Activated CD8-positive, alpha-beta T cell treated with anti-CD3 and anti-CD28 coated beads for 36 hours (primary cell): Measurements from ENCODE around the gene FOXO1. TPM values are rescaled to one million over a fixed set of nuclear protein-coding genes. Genes with fewer than 3 reads are reported as not detected.

ENCODE experiments used
- ATAC-seq: fragments of 200-7000 bp; cut with Tn5 transposase; one replicate; pipeline ENCODE4 v1.10.0; 2021; ENCODE audit warnings: mild to moderate bottlenecking, moderate library complexity
- CTCF ChIA-PET: fragments of 350-600 bp; sonication (Branson Sonifier 250); formaldehyde crosslinking; loops from one replicate; lab custom pipeline; 2021; ENCODE audit warnings: antibody characterized with exemption; lab: Charles Lee
- POLR2A ChIA-PET: fragments of 350-600 bp; sonication (Branson Sonifier 250); formaldehyde crosslinking; loops from one replicate; lab custom pipeline; 2021; ENCODE audit warnings: antibody characterized with exemption; lab: Charles Lee
- DNase-seq: peaks from one replicate; pipeline ENCODE4 v3.0.0-alpha.2; 2020
- H3K27ac Mint-ChIP-seq: one replicate; pipeline ENCODE4 v1.8.0; 2021; ENCODE audit warnings: mild to moderate bottlenecking, mixed read lengths
- H3K27me3 Mint-ChIP-seq: one replicate; pipeline ENCODE4 v1.8.0; 2021; ENCODE audit warnings: mixed read lengths
- H3K36me3 Mint-ChIP-seq: one replicate; pipeline ENCODE4 v1.8.0; 2021; ENCODE audit warnings: low read depth, mixed read lengths
- H3K4me1 Mint-ChIP-seq: one replicate; pipeline ENCODE4 v1.8.0; 2021; ENCODE audit warnings: low read depth, mixed read lengths
- H3K4me3 Mint-ChIP-seq: one replicate; pipeline ENCODE4 v1.8.0; 2021; ENCODE audit warnings: mild to moderate bottlenecking, moderate library complexity, mixed read lengths
- H3K9me3 Mint-ChIP-seq: one replicate; pipeline ENCODE4 v1.8.0; 2021; ENCODE audit warnings: mixed read lengths
- intact Hi-C: fragments of 100-400 bp; cut with micrococcal nuclease; formaldehyde crosslinking; loops from one replicate; pipeline ENCODE4 v1.10.0; 2022
- total RNA-seq, 2 experiments: library from RNA; stranded (reverse); gene quantifications; one replicate each; pipeline ENCODE4 v1.2.3, GENCODE V29; 2021
- TF ChIP-seq, protein P1 (sequence below): fragments of 200-600 bp; IDR thresholded peaks from one replicate; pipeline ENCODE4 v1.8.0; 2022; ENCODE audit warnings: antibody characterized with exemption, mild to moderate bottlenecking

Gene FOXO1
- total RNA-seq, 2 experiments from 2014 or later: 30.6 to 30.8 TPM

DNA sequence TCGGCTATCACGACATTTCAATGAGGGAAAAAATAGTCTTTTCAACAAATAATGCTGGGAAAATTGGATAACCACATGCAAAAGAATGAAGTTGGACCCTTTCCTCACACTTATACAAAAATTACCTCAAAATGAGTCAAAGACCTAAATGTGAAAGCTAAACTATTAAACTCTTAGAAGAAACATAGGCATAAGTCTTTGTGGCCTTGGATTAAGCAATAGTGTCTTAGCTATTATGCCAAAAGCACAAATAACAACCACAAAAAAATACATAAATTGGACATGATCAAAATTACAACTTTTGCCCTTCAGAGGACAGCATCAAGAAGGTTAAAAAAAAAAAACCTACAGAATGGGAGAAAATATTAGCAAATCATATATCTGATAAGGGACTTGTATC is 156.6 kb downstream of the FOXO1 start:
- CTCF ChIA-PET: interaction anchor here (1.0 kb wide), 2 partner anchors 20 to 159 kb away, joined by 3 to 4 read pairs; no protein-coding TSS in a partner anchor

DNA sequence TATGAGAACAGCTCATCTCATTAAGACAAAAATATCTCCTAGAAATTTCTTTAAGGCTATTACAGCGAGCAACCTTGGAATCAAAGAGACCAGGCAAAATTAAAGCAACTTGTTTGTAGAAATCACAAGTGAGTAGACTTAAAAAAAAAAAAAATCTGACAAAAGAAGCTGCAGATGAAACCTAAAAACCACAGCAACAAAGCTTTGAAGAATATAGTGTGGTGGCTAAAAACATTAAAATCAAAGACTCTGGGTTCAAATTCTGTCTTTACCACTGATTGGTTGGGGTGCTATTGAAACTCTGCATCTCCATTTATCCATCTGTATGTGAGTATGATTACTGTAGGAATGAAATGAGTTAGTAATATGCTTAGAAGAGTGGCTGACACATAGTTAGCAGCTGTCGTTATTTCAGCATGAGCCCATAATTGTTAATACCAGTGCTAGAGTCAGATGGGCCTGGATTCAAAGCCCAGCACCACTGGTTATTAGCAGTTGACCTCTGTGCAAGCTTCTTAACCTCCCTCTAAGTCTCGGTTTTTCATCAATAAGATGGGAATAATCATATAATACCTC is 157.6 kb downstream of the FOXO1 start:
- POLR2A ChIA-PET: interaction anchor here (0.5 to 1.2 kb wide), 4 partner anchors 14 to 322 kb away, joined by 3 read pairs; no protein-coding TSS in a partner anchor

More for the DNA sequence above, 156.6 kb downstream of the FOXO1 start:
- Mint-ChIP-seq H3K4me3 (no peak overlapping the region), H3K36me3 (peaks cover 2% of the 10 kb centered on the region), H3K27me3 (no peaks in the 10 kb centered on the region), H3K9me3 (peaks cover 3% of the 10 kb centered on the region), H3K4me1 (peaks cover 69% of the 10 kb centered on the region), H3K27ac (no peak overlapping the region)
- POLR2A ChIA-PET: interaction anchor here (1.2 kb wide), 1 partner anchor 15 kb away, joined by 3 read pairs; no protein-coding TSS in a partner anchor
- DNase-seq (no peak), ATAC-seq (no peak)
- intact Hi-C loops: loop anchor here (10.0 kb wide), 1 partner anchor 445 kb away; no protein-coding TSS in a partner anchor
- TF ChIP-seq, protein P1, sequence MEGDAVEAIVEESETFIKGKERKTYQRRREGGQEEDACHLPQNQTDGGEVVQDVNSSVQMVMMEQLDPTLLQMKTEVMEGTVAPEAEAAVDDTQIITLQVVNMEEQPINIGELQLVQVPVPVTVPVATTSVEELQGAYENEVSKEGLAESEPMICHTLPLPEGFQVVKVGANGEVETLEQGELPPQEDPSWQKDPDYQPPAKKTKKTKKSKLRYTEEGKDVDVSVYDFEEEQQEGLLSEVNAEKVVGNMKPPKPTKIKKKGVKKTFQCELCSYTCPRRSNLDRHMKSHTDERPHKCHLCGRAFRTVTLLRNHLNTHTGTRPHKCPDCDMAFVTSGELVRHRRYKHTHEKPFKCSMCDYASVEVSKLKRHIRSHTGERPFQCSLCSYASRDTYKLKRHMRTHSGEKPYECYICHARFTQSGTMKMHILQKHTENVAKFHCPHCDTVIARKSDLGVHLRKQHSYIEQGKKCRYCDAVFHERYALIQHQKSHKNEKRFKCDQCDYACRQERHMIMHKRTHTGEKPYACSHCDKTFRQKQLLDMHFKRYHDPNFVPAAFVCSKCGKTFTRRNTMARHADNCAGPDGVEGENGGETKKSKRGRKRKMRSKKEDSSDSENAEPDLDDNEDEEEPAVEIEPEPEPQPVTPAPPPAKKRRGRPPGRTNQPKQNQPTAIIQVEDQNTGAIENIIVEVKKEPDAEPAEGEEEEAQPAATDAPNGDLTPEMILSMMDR: no peak

DNA sequence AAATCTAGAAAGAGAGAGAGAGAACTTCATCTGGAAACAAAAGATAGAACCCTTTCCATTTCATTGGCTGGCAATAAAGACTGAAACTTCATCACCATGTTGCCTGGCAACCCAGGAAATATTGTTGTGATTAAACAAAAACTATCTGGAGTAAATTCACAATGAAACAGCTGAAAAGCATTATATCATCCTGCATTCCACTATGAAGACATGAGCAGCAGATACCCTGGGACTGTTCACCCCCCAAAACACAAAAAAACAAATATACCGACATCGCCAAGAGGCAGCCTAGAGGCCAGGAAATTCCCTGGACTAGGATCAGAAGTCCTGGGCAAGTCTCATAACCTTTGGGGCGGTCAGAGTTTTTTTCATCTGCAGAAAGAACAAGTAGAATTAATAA is 158.3 kb downstream of the FOXO1 start:
- peak; percentile 38 for ATAC-seq
- CTCF ChIA-PET: interaction anchor here (1.0 to 1.3 kb wide), 3 partner anchors 8 to 161 kb away, joined by 3 to 4 read pairs (median 4); no protein-coding TSS in a partner anchor
- intact Hi-C loops: no loop called here
- no peaks in the 10 kb centered on the region for H3K27me3 Mint-ChIP-seq
- H3K9me3 Mint-ChIP-seq: peaks cover 3% of the 10 kb centered on the region
- H3K4me1 Mint-ChIP-seq: peaks cover 60% of the 10 kb centered on the region
- POLR2A ChIA-PET: interaction anchor here (1.0 to 1.3 kb wide), 2 partner anchors 22 to 321 kb away, joined by 3 read pairs; no protein-coding TSS in a partner anchor
- peaks cover 2% of the 10 kb centered on the region for H3K36me3 Mint-ChIP-seq
- peak overlapping the region; percentile 25 for H3K27ac Mint-ChIP-seq
- DNase-seq: no peak
- no peak overlapping the region for H3K4me3 Mint-ChIP-seq
- TF ChIP-seq, protein P1: no peak

More for the DNA sequence above, 157.6 kb downstream of the FOXO1 start:
- Mint-ChIP-seq H3K27ac (peak overlapping the region; percentile 25), H3K9me3 (peaks cover 3% of the 10 kb centered on the region), H3K36me3 (peaks cover 2% of the 10 kb centered on the region), H3K4me3 (no peak overlapping the region), H3K27me3 (no peaks in the 10 kb centered on the region), H3K4me1 (peaks cover 67% of the 10 kb centered on the region)
- CTCF ChIA-PET: interaction anchor here (0.6 to 1.3 kb wide), 3 partner anchors 9 to 73 kb away, joined by 3 to 4 read pairs (median 3); no protein-coding TSS in a partner anchor
- no peak for DNase-seq
- TF ChIP-seq, protein P1: no peak
- intact Hi-C loops: no loop called here
- peak; percentile 26 for ATAC-seq

DNA sequence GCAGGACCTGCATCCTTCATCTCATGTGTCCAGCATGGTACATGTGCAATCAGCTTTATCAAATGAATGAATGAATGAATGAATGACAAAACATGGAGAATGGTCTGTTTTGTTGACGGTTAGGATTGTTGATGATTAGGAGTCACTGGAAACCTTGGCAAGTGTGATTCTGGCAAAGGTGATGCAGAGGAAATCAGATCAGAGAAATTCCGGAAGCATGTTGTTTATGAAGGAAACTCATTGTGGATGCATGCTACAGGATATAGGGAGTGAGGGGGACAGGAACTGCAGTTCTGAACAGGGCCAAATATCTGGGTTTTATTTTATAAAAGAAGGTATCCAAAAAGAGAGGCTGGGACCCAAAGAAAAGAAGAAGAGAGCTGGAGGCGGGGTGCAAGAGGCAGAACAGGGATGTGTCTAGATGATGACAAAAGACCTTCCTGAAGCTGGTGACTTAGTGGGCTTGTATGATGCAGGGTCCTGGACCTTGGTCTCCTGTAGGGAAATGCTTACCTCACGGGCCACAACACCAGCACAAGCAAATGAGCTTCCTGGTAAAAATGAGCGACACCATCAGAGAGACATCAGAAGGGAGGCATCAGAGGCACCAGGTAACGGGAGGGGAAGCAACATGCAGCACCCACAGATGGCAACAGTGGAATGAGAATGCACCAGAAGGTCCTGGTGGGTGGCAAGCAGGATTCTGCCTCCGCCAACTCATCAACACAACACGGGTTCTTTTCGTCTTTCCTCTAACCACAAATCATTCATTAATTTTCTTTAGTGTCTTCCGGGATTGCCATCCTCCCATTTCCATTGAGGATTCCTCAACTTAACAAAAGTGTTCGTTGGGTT is 159.6 kb downstream of the FOXO1 start:
- H3K4me1 Mint-ChIP-seq: peaks cover 49% of the 10 kb centered on the region
- peaks cover 3% of the 10 kb centered on the region for H3K9me3 Mint-ChIP-seq
- TF ChIP-seq, protein P1: no peak
- H3K27ac Mint-ChIP-seq: peak overlapping the region; percentile 15
- CTCF ChIA-PET: interaction anchor here (0.9 to 1.5 kb wide), 4 partner anchors 9 to 162 kb away, joined by 3 to 4 read pairs (median 3); no protein-coding TSS in a partner anchor
- peak; percentile 37 for ATAC-seq
- no peaks in the 10 kb centered on the region for H3K27me3 Mint-ChIP-seq
- H3K4me3 Mint-ChIP-seq: no peak overlapping the region
- POLR2A ChIA-PET: interaction anchor here (0.8 to 1.4 kb wide), 4 partner anchors 11 to 343 kb away, joined by 3 to 4 read pairs (median 3); no protein-coding TSS in a partner anchor
- no peaks in the 10 kb centered on the region for H3K36me3 Mint-ChIP-seq
- intact Hi-C loops: no loop called here
- DNase-seq: no peak

Other genes starting within 250 kb of the FOXO1 start
- gene MRPS31, start 104.5 kb upstream of the FOXO1 start, total RNA-seq: 10 to 100 TPM; 41.0 to 44.7 TPM
- gene SLC25A15, start 123.0 kb upstream of the FOXO1 start, total RNA-seq: 10 to 100 TPM; 23.2 to 24.6 TPM